Peyer's patch (tissue), 4 donors: ENCODE results near the gene MLLT1.

Experiments used
- CTCF ChIP-seq, 6 experiments: fragments of 450-650 bp in 4 of 6; fragments of 200-600 bp in 2 of 6; sonication (generic) in 1 of 6; IDR thresholded peaks; one replicate each; pipeline ENCODE4 v1.5.1; 2017 to 2019; ENCODE audit warnings: antibody characterized with exemption in 6 of 6, mild to moderate bottlenecking in 3 of 6, moderate library complexity in 1 of 6
- POLR2A ChIP-seq, 2 donors: fragments of 450-650 bp; IDR thresholded peaks; one replicate each; pipeline ENCODE4 v1.5.1; 2017; ENCODE audit warnings: antibody characterized with exemption in 2 of 2, mild to moderate bottlenecking in 2 of 2, moderate library complexity in 2 of 2

- no peak for TF ChIP-seq POLR2A (IDR thresholded peaks at IDR 0.05)
- no peak for TF ChIP-seq CTCF (IDR thresholded peaks at IDR 0.05)
Measured at GRCh38 chr19:6213696-6214641, 65.8 kb downstream of the MLLT1 start.
